Testis (tissue), 3 donors: Measurements from ENCODE around the gene ELOVL7. TPM values are rescaled to one million over a fixed set of nuclear protein-coding genes. Genes with fewer than 3 reads are reported as not detected.

ENCODE experiments used
- DNase-seq: peaks from one replicate; pipeline ENCODE4 v3.0.0-alpha.2; 2019
- H3K27ac ChIP-seq, 2 donors: fragments of 200-600 bp; sonication (generic); one replicate each; pipeline ENCODE4 v1.5.1; 2019
- H3K27me3 ChIP-seq: fragments of 200-600 bp; sonication (generic); one replicate; pipeline ENCODE4 v1.5.1; 2019
- H3K36me3 ChIP-seq: fragments of 200-600 bp; sonication (generic); one replicate; pipeline ENCODE4 v1.5.1; 2017; ENCODE audit warnings: low read depth; ENCODE audit errors: missing control alignments
- H3K4me1 ChIP-seq: fragments of 200-600 bp; sonication (generic); one replicate; pipeline ENCODE4 v1.5.1; 2019
- H3K4me3 ChIP-seq, 2 donors: fragments of 200-600 bp; sonication (generic); one replicate each; pipeline ENCODE4 v1.5.1; 2017 to 2019
- H3K9me3 ChIP-seq: fragments of 200-600 bp; sonication (generic); one replicate; pipeline ENCODE4 v1.5.1; 2017
- POLR2A ChIP-seq: fragments of 450-650 bp; IDR thresholded peaks from one replicate; pipeline ENCODE4 v1.6.1; 2017; ENCODE audit warnings: antibody characterized with exemption, mild to moderate bottlenecking, moderate library complexity
- WGBS, 2 donors: methylation state at CpG; one replicate each; pipeline ENCODE4 v1.1.5; 2018; 5-methylcytosine and 5-hydroxymethylcytosine counted together
- intact Hi-C: fragments of 100-400 bp; cut with DNase I; formaldehyde crosslinking; loops from one replicate; pipeline ENCODE4 v1.15.1; 2023; ENCODE audit warnings: low total_unique reads
- polyA plus RNA-seq: library from polyadenylated mRNA; stranded (reverse); fragments of 350-450 nt; fragmentation: Illumina TruSeq; extraction: RNeasy Lipid Tissue Mini Kit (QIAGEN cat#74804); gene quantifications from one replicate; pipeline ENCODE4 v1.2.3, GENCODE V29; 2014; ENCODE audit warnings: low read depth, low replicate concordance; ENCODE audit not compliant: insufficient read depth
- total RNA-seq, 2 donors: library from RNA; depleted of rRNA; stranded (reverse); fragments of >200 nt; gene quantifications; one replicate each; pipeline ENCODE4 v1.2.3, GENCODE V29; 2016
- TF ChIP-seq, protein P1 (sequence below), 3 experiments: fragments of 450-650 bp in 2 of 3; fragments of 200-600 bp in 1 of 3; sonication (generic) in 1 of 3; IDR thresholded peaks; one replicate each; pipeline ENCODE4 v1.5.1; 2016 to 2019; ENCODE audit warnings: antibody characterized with exemption in 3 of 3, mild to moderate bottlenecking in 2 of 3, moderate library complexity in 1 of 3

Gene ELOVL7
- total and polyA plus RNA-seq, 3 donors from 2014 or later: 1.8 to 5.1 (median 2.4) TPM

- no peak for DNase-seq
- Histone ChIP-seq H3K9me3 (no peaks in the 10 kb centered on the region), H3K4me3 (no peak overlapping the region), H3K36me3 (no peaks in the 10 kb centered on the region), H3K4me1 (no peaks in the 10 kb centered on the region), H3K27ac (no peak overlapping the region), H3K27me3 (no peaks in the 10 kb centered on the region)
- intact Hi-C loops: no loop called here
- TF ChIP-seq, protein P1, sequence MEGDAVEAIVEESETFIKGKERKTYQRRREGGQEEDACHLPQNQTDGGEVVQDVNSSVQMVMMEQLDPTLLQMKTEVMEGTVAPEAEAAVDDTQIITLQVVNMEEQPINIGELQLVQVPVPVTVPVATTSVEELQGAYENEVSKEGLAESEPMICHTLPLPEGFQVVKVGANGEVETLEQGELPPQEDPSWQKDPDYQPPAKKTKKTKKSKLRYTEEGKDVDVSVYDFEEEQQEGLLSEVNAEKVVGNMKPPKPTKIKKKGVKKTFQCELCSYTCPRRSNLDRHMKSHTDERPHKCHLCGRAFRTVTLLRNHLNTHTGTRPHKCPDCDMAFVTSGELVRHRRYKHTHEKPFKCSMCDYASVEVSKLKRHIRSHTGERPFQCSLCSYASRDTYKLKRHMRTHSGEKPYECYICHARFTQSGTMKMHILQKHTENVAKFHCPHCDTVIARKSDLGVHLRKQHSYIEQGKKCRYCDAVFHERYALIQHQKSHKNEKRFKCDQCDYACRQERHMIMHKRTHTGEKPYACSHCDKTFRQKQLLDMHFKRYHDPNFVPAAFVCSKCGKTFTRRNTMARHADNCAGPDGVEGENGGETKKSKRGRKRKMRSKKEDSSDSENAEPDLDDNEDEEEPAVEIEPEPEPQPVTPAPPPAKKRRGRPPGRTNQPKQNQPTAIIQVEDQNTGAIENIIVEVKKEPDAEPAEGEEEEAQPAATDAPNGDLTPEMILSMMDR (IDR thresholded peaks at IDR 0.05): no peak
- TF ChIP-seq POLR2A: no peak
Observed at GRCh38 chr5:60705144-60705543, 138.9 kb downstream of the ELOVL7 start.

- Histone ChIP-seq H3K4me1 (no peaks in the 10 kb centered on the region), H3K9me3 (no peaks in the 10 kb centered on the region), H3K27ac (no peak overlapping the region), H3K27me3 (no peaks in the 10 kb centered on the region), H3K4me3 (no peak overlapping the region), H3K36me3 (no peaks in the 10 kb centered on the region)
- DNase-seq: no peak
- intact Hi-C loops: no loop called here
- WGBS, 2 donors: 88 to 94% methylated on average over 2 of the region's 2 CpGs
- TF ChIP-seq POLR2A: no peak
- TF ChIP-seq, protein P1 (IDR thresholded peaks at IDR 0.05): no peak
Observed at GRCh38 chr5:60703944-60704343, 140.1 kb downstream of the ELOVL7 start.

Other genes with a start within 250 kb of the ELOVL7 start
- gene DEPDC1B, start 144.1 kb downstream of the ELOVL7 start, total RNA-seq: 10 to 100 TPM; 14.5 to 15.0 TPM
- 23.6 TPM for gene DEPDC1B, start 144.1 kb downstream of the ELOVL7 start, polyA plus RNA-seq
- gene ERCC8, start 100.8 kb upstream of the ELOVL7 start, total RNA-seq: 10 to 100 TPM; 16.0 to 18.5 TPM
- 16.4 TPM for gene ERCC8, start 100.8 kb upstream of the ELOVL7 start, polyA plus RNA-seq
- 10 to 100 TPM; 18.1 to 22.3 TPM for gene NDUFAF2, start 100.9 kb upstream of the ELOVL7 start, total RNA-seq
- 30.8 TPM for gene NDUFAF2, start 100.9 kb upstream of the ELOVL7 start, polyA plus RNA-seq